HEK293 (cell line): ENCODE results near the gene DSCAML1.

ENCODE experiments used
- CTCF ChIP-seq: fragments of 450-650 bp; formaldehyde crosslinking; IDR thresholded peaks from 2 replicates; pipeline ENCODE4 v1.5.1; 2016; ENCODE audit warnings: missing biosample characterization, missing genetic modification characterization
- TCF7L2 ChIP-seq: IDR thresholded peaks from 2 replicates; pipeline ENCODE4 v1.6.1; 2011; ENCODE audit warnings: low read depth, mild to moderate bottlenecking, inconsistent platforms, low read length, moderate library complexity, borderline replicate concordance
- ZNF423 ChIP-seq: fragments of 450-650 bp; formaldehyde crosslinking; IDR thresholded peaks from 2 replicates; pipeline ENCODE4 v1.5.1; 2016; ENCODE audit warnings: missing biosample characterization, missing genetic modification characterization

DNA sequence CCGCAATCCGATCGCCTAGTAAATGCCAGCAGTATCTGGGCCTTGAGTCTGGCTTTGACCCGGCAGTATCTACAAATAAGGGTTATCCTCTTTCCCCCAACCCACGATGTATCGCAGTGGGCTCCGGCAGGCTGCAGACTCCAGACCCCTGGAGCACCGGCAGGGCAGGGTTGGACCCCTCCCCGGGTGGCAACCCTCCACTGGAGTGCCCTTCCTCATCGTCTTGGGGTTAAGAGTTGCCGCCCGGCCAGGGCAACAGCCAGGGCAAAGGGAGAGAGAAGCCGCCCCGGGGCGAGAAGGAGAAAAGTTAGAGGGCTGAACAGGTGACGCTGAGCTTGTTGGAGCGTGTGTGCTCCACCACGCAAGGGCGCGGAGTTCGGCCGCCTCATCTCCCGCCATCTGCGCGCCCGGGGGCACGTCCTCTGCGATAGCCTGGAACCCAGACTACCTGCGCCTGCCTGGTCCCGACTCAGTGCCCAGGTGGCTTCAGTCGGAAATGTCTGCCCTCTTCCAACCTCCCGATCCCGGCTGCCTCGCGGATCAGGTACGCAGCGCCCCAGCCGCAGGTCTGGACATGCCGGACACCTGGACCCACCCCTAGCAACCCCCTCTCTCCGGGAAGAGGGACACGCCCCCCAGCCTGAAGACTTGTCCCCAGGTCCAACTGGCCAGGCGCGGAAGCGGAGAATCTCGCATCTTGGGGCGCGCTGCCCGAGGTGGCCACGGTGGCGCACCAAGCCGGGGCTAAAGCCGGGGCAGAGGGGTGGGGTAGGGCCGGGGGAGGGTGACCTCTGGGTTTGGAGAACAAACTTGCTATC, 1.2 kb downstream of the DSCAML1 start:
- no peak for TF ChIP-seq TCF7L2
- no peak for TF ChIP-seq CTCF (tag by site-specific recombination)
- no peak for TF ChIP-seq ZNF423 (tag by site-specific recombination)
